HepG2 (cell line): Measurements from ENCODE around the gene CYP2W1. TPM values are rescaled to one million over a fixed set of nuclear protein-coding genes. Genes with fewer than 3 reads are reported as not detected.

Source experiments
- CENPBD1 ChIP-seq: sonication (generic); formaldehyde crosslinking; IDR thresholded peaks from 2 replicates; pipeline ENCODE4 v1.8.0; 2022; ENCODE audit warnings: missing genetic modification reagents, low read depth, mild to moderate bottlenecking, borderline replicate concordance
- CENPT ChIP-seq: sonication (generic); formaldehyde crosslinking; IDR thresholded peaks from 2 replicates; pipeline ENCODE4 v1.8.0; 2022; ENCODE audit warnings: low read depth, mild to moderate bottlenecking, moderate library complexity, missing genetic modification reagents
- CERS6 ChIP-seq: sonication (generic); formaldehyde crosslinking; IDR thresholded peaks from 2 replicates; pipeline ENCODE4 v1.5.0; 2020; ENCODE audit warnings: missing genetic modification reagents
- DMAP1 ChIP-seq: IDR thresholded peaks from 2 replicates; pipeline ENCODE4 v1.6.1; 2016
- IRF1 ChIP-seq: sonication (generic); formaldehyde crosslinking; IDR thresholded peaks from 2 replicates; pipeline ENCODE4 v1.4.0; 2020; ENCODE audit warnings: low read depth, mild to moderate bottlenecking, missing genetic modification reagents
- NFKB2 ChIP-seq: sonication (generic); formaldehyde crosslinking; IDR thresholded peaks from 2 replicates; pipeline ENCODE4 v1.4.0; 2020; ENCODE audit warnings: missing genetic modification reagents, borderline replicate concordance
- SOX13 ChIP-seq, 3 experiments: fragments of 450-650 bp in 1 of 3; sonication (generic) in 1 of 3; formaldehyde crosslinking in 1 of 3; IDR thresholded peaks in 2 of 3; conservative IDR thresholded peaks in 1 of 3; 2 replicates each; pipeline versions ENCODE4 v1.5.0 to v1.6.1; 2016 to 2020; ENCODE audit warnings: antibody characterized with exemption in 1 of 3, mild to moderate bottlenecking in 1 of 3, missing compliant biosample characterization in 1 of 3, missing genetic modification reagents in 1 of 3, moderate library complexity in 1 of 3
- TFDP1 ChIP-seq: IDR thresholded peaks from 2 replicates; pipeline ENCODE4 v1.6.1; 2016; ENCODE audit warnings: missing compliant biosample characterization, missing genetic modification reagents, borderline replicate concordance
- THAP8 ChIP-seq: sonication (generic); formaldehyde crosslinking; IDR thresholded peaks from 2 replicates; pipeline ENCODE4 v1.5.1; 2020; ENCODE audit warnings: missing genetic modification reagents, mild to moderate bottlenecking, borderline replicate concordance
- ZBTB34 ChIP-seq: sonication (generic); formaldehyde crosslinking; IDR thresholded peaks from 2 replicates; pipeline ENCODE4 v1.8.0; 2022; ENCODE audit warnings: mild to moderate bottlenecking, missing genetic modification reagents
- ZNF407 ChIP-seq: sonication (generic); formaldehyde crosslinking; IDR thresholded peaks from one replicate; pipeline ENCODE4 v1.5.1; 2020; ENCODE audit warnings: mild to moderate bottlenecking, missing genetic modification reagents; ENCODE audit errors: not compliant biosample characterization
- polyA plus RNA-seq, 8 experiments: library from polyadenylated mRNA; depleted of rRNA in 3 of 8; stranded (reverse) in 7 of 8; unstranded in 1 of 8; fragments of >200 nt; fragmentation: Illumina TruSeq in 4 of 8; extraction: Trizol in 4 of 8; gene quantifications; 2 replicates each; pipeline versions ENCODE4 v1.2.1 to v1.2.3, GENCODE V29; 2011 to 2016; ENCODE audit warnings: low read depth in 4 of 8, missing spikeins in 1 of 8, mixed read lengths in 1 of 8; ENCODE audit not compliant: insufficient read depth in 1 of 8
- total RNA-seq, 5 experiments: library from RNA; depleted of rRNA; stranded (reverse); fragments of >200 nt; fragmentation: Illumina TruSeq; extraction: Trizol; gene quantifications; 2 replicates each; pipeline ENCODE4 v1.2.3, GENCODE V29; 2016; ENCODE audit warnings: low read depth in 1 of 5

Gene CYP2W1
- total and polyA plus RNA-seq, 2 of the 13 experiments (the other 11 are each of a cell fraction or from before 2014, with no cell fraction given) = 19.5 to 31.7 TPM

GRCh38 chr7:957418-958220 is 25.4 kb upstream of the CYP2W1 start (continued):
- TF ChIP-seq SOX13 (IDR thresholded peaks at IDR 0.05) (no peak), SOX13 (CRISPR knock-in tag; conservative IDR thresholded peaks at IDR 0.05 in 1 of 2, IDR thresholded peaks at IDR 0.05 in 1 of 2) (peak in 1 of 2 experiments; percentile 33; a peak in 1 of 4 replicates), ZNF407 (CRISPR knock-in tag) (peak; percentile 92), IRF1 (CRISPR knock-in tag) (0 out of 2 replicates have a peak, but pooled peaks have one; percentile 85), NFKB2 (CRISPR knock-in tag) (peak; percentile 95; the same call in 1 of the 2 replicates), CENPT (0 out of 2 replicates have a peak, but pooled peaks have one; percentile 11), CERS6 (CRISPR knock-in tag) (peak; percentile 94; the same call in 1 of the 2 replicates), CENPBD1 (CRISPR knock-in tag) (no peak; the same call in 1 of the 2 replicates), THAP8 (peak; percentile 88; the same call in 1 of the 2 replicates), ZBTB34 (CRISPR knock-in tag) (peak; percentile 60; the same call in 1 of the 2 replicates), TFDP1 (CRISPR knock-in tag) (peak; percentile 65; the same call in 1 of the 2 replicates), DMAP1 (CRISPR knock-in tag) (peak; percentile 87; the same call in 1 of the 2 replicates)
